Pancreas (tissue), 10 donors: ENCODE results near the gene EPC2. TPM values are rescaled to one million over a fixed set of nuclear protein-coding genes. Genes with fewer than 3 reads are reported as not detected.

Source experiments
- ATAC-seq, 4 donors: fragments of 200-7000 bp; cut with Tn5 transposase; one replicate each; pipeline versions ENCODE4 v1.8.0 to v1.9.1; 2020; ENCODE audit warnings: mild to moderate bottlenecking in 4 of 4, moderate library complexity in 4 of 4
- DNase-seq, 6 donors: peaks; one replicate each; pipeline ENCODE4 v3.0.0-alpha.2; 2020
- FAIRE-seq: peaks from 2 replicates; lab custom pipeline; 2012; peaks lifted over from hg19 to GRCh38; lab: Jason Lieb, UNC
- H3K27ac ChIP-seq, 4 donors: fragments of 200-600 bp; sonication (generic); 1 replicate in 3 of 4; 2 replicates in 1 of 4; pipeline versions ENCODE4 v1.5.0 to v1.8.0; 2020
- H3K27me3 ChIP-seq, 4 donors: fragments of 200-600 bp; one replicate each; pipeline ENCODE4 v1.8.0; 2021
- H3K36me3 ChIP-seq, 3 donors: fragments of 200-600 bp; sonication (generic) in 1 of 3; one replicate each; pipeline versions ENCODE4 v1.5.0 to v1.8.0; 2020 to 2021
- H3K4me1 ChIP-seq, 3 donors: fragments of 200-600 bp; one replicate each; pipeline ENCODE4 v1.8.0; 2021
- H3K4me3 ChIP-seq, 4 donors: fragments of 200-600 bp; sonication (generic) in 2 of 4; one replicate each; pipeline versions ENCODE4 v1.5.0 to v1.8.0; 2020 to 2021
- H3K9me3 ChIP-seq, 4 donors: fragments of 200-600 bp; one replicate each; pipeline ENCODE4 v1.8.0; 2021
- whole genome bisulfite sequencing, 2 donors: extraction: QIAGEN DNeasy Blood & Tissue Kit; methylation state at CpG; one replicate each; pipeline ENCODE4 v1.1.7; 2013; 5-methylcytosine and 5-hydroxymethylcytosine counted together
- intact Hi-C, 3 donors: fragments of 100-400 bp; cut with DNase I; formaldehyde crosslinking; loops; one replicate each; pipeline versions ENCODE4 v1.11.1 to v1.14.2; 2022
- polyA plus RNA-seq, 2 donors: library from polyadenylated mRNA; stranded (reverse); fragments of 200-250 nt; gene quantifications; one replicate each; pipeline ENCODE4 v1.2.3, GENCODE V29; 2013
- total RNA-seq, 6 donors: library from RNA; stranded (reverse); fragmentation: NEBNext Ultra II Directional in 4 of 6; extraction: Animal tissue kit (Norgen Biotek cat#: 25700) in 4 of 6; gene quantifications; one replicate each; pipeline versions ENCODE4 v1.2.1 to v1.2.4, GENCODE V29; 2021 to 2023
- TF ChIP-seq, protein P1 (sequence below), 4 donors: fragments of 200-600 bp; sonication (generic) in 3 of 4; IDR thresholded peaks; one replicate each; pipeline versions ENCODE4 v1.5.0 to v1.8.0; 2021; ENCODE audit warnings: antibody characterized with exemption in 4 of 4
- donor health status: healthy with polysubstance abuse.
- donor health status: DM: no; HTN: no; CAD: no; lungs with moderate emphysema.
- donor health status: DM: no; HTN: no; CAD: no.
- donor health status: control.
- donor health status: control.
- donor health status: Bipolar disorder and iron deficiency.
- donor health status: DM: yes; HTN: yes; CAD: no.
- donor health status: DM: no; HTN: no; CAD: no.
- donor health status: DM: no; HTN: no; CAD: no.
- donor health status: DM: yes; HTN: yes; CAD: no.

The EPC2 gene
- total and polyA plus RNA-seq, 8 donors: 3.1 to 17.7 (median 12.8) TPM

DNA sequence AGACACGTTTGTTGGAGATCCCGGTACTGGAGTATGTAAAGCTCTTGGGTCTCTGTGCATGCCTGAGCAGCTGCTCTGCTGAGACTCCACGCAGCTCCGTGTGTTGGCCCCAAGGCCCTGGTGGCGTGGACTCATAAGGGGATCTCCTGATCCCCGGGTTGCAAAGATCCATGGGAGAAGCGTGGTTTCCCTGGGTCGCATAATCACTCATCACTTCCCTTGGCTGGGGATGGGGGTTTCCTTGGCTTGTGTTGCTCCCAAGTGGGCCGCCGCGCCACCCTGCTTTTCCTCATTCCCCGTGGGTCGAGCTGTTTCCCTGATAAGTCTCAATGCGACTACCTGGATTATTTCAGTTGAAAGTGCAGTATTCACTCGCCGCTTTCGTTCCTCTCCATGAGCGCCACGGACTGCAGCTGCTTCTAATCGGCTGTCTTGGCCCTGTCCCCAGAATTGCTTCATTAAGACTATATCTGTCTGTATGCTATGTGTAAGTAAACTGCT lies 76.0 kb downstream of the EPC2 start:
- 75 to 78% methylated on average over 20 of the region's 20 CpGs for WGBS, 2 donors
- Histone ChIP-seq H3K27me3 (no peaks in the 10 kb centered on the region), H3K4me1 (peaks cover 0 to 11% (median 9%) of the 10 kb centered on the region in 3 donors), H3K36me3 (no peaks in the 10 kb centered on the region), H3K27ac (no peak overlapping the region), H3K9me3 (no peaks in the 10 kb centered on the region), H3K4me3 (no peak overlapping the region)
- intact Hi-C loops: no loop called here
- FAIRE-seq (no peak), DNase-seq (peak in 1 of 6 donors; percentile 41), ATAC-seq (peak; percentile 41 to 60 (median 60))
- TF ChIP-seq, protein P1, sequence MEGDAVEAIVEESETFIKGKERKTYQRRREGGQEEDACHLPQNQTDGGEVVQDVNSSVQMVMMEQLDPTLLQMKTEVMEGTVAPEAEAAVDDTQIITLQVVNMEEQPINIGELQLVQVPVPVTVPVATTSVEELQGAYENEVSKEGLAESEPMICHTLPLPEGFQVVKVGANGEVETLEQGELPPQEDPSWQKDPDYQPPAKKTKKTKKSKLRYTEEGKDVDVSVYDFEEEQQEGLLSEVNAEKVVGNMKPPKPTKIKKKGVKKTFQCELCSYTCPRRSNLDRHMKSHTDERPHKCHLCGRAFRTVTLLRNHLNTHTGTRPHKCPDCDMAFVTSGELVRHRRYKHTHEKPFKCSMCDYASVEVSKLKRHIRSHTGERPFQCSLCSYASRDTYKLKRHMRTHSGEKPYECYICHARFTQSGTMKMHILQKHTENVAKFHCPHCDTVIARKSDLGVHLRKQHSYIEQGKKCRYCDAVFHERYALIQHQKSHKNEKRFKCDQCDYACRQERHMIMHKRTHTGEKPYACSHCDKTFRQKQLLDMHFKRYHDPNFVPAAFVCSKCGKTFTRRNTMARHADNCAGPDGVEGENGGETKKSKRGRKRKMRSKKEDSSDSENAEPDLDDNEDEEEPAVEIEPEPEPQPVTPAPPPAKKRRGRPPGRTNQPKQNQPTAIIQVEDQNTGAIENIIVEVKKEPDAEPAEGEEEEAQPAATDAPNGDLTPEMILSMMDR (IDR thresholded peaks at IDR 0.05): no peak

DNA sequence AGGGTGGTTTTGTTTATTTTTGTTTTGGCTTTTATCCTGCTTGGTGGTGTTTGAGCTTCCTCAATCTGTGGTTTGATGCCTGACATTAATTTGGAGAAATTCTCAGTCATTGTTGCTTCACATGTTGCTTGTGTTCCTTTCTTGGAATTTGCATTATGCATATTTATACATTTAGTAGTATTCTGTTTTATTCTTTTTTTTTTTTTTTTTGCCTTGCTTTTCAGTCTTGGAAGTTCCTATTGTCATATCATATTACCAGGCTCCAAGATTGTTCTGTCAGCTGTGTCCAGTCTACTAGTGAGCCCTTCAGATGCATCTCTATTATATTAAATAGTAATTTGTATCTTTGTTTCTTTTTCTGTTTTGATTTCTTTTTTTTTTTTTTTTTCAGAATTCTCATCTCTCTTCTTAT lies 77.0 kb downstream of the EPC2 start:
- TF ChIP-seq, protein P1 (IDR thresholded peaks at IDR 0.05): no peak
- no peak for DNase-seq
- no peaks in the 10 kb centered on the region for H3K27me3 ChIP-seq
- H3K4me3 ChIP-seq: no peak overlapping the region
- no peak for ATAC-seq
- H3K4me1 ChIP-seq: peaks cover 0 to 11% (median 9%) of the 10 kb centered on the region in 3 donors
- H3K9me3 ChIP-seq: no peaks in the 10 kb centered on the region
- no peaks in the 10 kb centered on the region for H3K36me3 ChIP-seq
- FAIRE-seq: no peak
- no peak overlapping the region for H3K27ac ChIP-seq
- intact Hi-C loops: no loop called here

DNA sequence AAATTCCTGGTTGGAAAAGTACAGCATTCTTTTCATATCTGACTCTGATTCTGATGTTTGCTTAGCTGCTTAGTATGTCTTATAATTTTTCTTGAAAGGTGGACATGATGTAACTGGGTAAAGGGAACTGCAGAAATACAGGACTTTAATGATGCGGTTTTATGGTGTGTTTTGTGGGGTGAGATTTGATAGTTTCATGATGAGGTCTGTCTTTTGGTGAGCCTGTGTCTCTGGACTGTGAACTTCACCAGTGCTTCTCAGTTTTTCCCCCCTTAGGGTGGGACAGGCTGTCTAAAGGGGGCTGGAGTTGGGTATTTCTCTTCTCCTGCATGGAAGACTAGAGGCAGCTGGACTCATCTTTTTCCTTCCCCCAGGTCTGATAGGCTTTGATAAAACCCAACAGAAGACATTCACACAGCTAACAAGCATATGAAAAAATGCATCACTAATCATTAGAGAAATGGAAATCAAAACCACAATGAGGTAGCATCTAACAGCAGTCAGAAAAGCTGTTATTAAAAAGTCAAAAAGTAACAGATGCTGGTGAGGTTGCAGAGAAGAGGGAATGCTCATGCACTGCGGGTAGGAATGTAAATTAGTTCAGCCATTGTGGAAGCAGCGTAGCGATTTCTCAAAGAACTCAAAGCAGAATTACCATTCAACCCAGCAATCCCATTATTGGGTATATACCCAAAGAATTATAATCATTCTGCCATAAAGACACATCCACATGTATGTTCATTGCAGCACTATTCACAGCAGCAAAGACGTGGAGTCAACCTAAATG lies 77.6 kb downstream of the EPC2 start:
- FAIRE-seq: no peak
- Histone ChIP-seq H3K4me3 (no peak overlapping the region), H3K27me3 (no peaks in the 10 kb centered on the region), H3K27ac (no peak overlapping the region), H3K4me1 (peaks cover 0 to 11% (median 9%) of the 10 kb centered on the region in 3 donors), H3K9me3 (no peaks in the 10 kb centered on the region), H3K36me3 (no peaks in the 10 kb centered on the region)
- ATAC-seq: no peak
- WGBS, 2 donors: 92 to 98% methylated on average over 5 of the region's 5 CpGs
- TF ChIP-seq, protein P1 (IDR thresholded peaks at IDR 0.05): no peak
- intact Hi-C loops: no loop called here
- DNase-seq: no peak

DNA sequence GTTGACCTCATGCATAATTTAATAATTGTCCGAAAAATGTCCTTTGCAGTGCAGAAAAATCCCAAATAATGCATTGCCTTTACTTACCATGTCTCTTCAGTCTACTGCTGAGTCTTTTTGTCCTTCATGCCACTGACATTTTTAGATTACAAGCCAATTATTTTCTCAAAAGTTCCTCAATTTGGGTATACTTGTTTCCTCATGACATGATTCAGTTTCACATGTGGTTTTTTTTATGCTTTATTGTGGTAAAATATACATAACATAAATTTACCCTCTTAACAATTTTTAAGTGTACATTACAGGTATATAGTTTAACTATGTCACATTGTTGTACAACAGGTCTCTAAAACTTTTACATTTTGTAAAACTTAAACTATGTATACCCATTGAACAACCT lies 81.0 kb downstream of the EPC2 start:
- 78 to 88% methylated on average over 1 of the region's 1 CpG for WGBS, 2 donors
- Histone ChIP-seq H3K27ac (no peak overlapping the region), H3K4me3 (no peak overlapping the region), H3K4me1 (peaks cover 0 to 11% (median 9%) of the 10 kb centered on the region in 3 donors), H3K36me3 (no peaks in the 10 kb centered on the region), H3K9me3 (no peaks in the 10 kb centered on the region), H3K27me3 (no peaks in the 10 kb centered on the region)
- DNase-seq (no peak), ATAC-seq (no peak), FAIRE-seq (no peak)
- TF ChIP-seq, protein P1 (IDR thresholded peaks at IDR 0.05): no peak
- intact Hi-C loops: no loop called here

DNA sequence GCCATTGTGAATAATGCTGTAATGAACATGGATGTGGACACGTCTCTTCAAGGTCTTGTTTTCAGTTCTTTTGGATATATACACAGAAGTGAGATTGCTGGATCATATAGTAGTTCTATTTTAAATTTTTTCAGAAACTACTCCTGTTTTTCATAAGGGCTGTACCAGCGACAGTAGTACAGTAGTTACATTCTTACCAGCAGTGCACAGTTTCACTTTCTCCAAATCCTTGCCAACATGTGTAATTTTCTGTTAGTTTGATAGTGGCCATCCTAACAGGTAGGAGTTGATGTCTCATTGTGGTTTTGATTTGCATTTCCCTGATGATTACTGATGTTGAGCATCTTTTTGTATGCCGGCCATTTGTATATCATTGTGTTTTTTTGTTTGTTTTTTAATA lies 81.7 kb downstream of the EPC2 start:
- DNase-seq (no peak), ATAC-seq (no peak), FAIRE-seq (no peak)
- 88 to 96% methylated on average over 3 of the region's 3 CpGs for WGBS, 2 donors
- H3K4me3 ChIP-seq: no peak overlapping the region
- TF ChIP-seq, protein P1 (IDR thresholded peaks at IDR 0.05): no peak
- no peak overlapping the region for H3K27ac ChIP-seq
- H3K27me3 ChIP-seq: no peaks in the 10 kb centered on the region
- no peaks in the 10 kb centered on the region for H3K36me3 ChIP-seq
- H3K9me3 ChIP-seq: no peaks in the 10 kb centered on the region
- intact Hi-C loops: no loop called here
- peaks cover 0 to 8% (median 7%) of the 10 kb centered on the region in 3 donors for H3K4me1 ChIP-seq
